LNCaP clone FGC (cell line): Measurements from ENCODE around the gene KCNC4.

Experiments
- DNase-seq: peaks from one replicate; pipeline ENCODE4 v3.0.0-alpha.2; 2011; ENCODE audit warnings: low read depth
- H3K4me3 ChIP-seq: 2 replicates; pipeline ENCODE4 v1.5.1; 2011; ENCODE audit warnings: mild to moderate bottlenecking, low read depth, low read length, control low read depth
- TF ChIP-seq, protein P1 (sequence below): IDR thresholded peaks from 2 replicates; pipeline ENCODE4 v1.5.1; 2012; ENCODE audit warnings: mild to moderate bottlenecking; ENCODE audit not compliant: control insufficient read depth, insufficient read depth; ENCODE audit errors: extremely low read depth

The KCNC4 gene

DNA sequence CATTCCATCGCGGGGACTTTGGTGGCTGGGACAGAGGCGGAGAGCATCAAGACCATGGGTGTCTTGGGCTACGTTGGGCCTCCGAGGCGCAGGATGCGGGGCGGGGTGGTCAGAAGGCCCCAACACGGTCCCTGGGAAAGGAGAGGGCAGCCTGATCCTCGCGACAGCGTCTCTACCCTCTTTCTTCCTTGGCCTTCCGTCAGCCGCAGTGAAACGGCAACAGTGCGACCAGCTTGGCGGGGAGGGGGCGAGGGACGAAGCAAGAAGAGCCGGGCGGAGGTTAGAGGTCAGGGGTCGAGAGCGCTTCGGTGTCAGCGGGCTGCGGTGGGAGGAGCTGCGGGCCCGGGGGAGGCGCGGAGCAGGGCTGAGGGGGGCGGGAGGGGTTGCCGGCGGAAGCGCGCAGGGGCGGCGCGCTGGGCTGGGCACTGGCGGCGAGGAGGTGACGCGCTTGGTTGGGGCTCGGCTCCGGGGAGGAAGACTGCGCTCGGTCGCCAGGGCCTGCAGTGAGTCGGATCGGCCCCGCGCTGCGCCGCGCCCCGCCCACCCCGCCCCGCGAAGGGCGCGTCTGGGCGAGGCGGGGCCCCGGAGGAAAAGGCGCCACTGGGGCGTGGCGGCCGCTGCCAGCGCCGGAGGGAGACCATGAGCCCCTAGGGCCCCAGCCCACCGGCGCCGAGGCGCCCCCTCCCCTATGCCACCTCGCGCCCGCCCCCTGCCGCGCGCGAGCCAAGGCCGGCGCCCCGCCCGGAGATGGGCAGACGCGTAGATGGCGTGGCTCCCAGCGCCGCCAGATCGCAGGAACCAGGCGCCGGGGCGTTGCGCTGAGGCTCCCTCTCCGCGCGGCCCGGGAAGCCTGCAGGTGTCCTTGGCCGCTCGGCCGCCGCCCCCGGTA is at the start of gene KCNC4:
TSS of gene KCNC4 (plus strand) at position 600 of the 889 bp plus-strand sequence. CDS start 1,186 bp downstream, outside the sequence.
- TF ChIP-seq, protein P1, sequence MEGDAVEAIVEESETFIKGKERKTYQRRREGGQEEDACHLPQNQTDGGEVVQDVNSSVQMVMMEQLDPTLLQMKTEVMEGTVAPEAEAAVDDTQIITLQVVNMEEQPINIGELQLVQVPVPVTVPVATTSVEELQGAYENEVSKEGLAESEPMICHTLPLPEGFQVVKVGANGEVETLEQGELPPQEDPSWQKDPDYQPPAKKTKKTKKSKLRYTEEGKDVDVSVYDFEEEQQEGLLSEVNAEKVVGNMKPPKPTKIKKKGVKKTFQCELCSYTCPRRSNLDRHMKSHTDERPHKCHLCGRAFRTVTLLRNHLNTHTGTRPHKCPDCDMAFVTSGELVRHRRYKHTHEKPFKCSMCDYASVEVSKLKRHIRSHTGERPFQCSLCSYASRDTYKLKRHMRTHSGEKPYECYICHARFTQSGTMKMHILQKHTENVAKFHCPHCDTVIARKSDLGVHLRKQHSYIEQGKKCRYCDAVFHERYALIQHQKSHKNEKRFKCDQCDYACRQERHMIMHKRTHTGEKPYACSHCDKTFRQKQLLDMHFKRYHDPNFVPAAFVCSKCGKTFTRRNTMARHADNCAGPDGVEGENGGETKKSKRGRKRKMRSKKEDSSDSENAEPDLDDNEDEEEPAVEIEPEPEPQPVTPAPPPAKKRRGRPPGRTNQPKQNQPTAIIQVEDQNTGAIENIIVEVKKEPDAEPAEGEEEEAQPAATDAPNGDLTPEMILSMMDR = no peak
- DNase-seq = no peak
- peak within 1 kb of the TSS; percentile 12; the same call in 1 of the 2 replicates for H3K4me3 ChIP-seq

DNA sequence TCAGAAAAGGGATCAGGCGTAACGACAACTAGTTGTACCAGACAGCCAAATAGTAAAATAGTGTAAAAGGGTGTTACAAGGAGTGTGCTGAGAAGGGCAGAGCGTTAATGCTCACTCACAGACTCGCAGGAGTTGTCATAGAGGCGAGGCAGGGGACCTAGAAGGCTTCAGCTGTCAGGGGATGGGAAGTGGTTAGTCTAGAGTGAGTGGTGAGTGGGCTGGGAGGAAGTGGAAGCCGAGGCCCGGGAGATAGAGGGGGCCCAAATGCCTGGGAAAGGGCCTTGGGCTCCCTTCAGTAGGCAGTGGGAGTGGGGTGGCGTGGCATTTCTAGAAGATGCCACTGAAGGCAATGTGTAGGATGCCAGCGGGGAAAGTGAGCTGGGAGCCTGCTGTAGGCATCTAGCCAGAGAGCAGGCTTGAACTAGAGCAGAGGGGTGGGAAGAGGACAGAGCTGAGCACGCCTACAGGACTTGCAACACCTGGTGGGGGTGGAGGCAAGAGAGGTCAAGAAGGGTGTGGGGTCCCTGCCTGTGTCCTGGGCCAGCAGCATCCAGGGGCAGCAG is 49.5 kb upstream of the KCNC4 start:
- TF ChIP-seq, protein P1 = no peak
- no peak overlapping the region for H3K4me3 ChIP-seq
- DNase-seq = no peak

DNA sequence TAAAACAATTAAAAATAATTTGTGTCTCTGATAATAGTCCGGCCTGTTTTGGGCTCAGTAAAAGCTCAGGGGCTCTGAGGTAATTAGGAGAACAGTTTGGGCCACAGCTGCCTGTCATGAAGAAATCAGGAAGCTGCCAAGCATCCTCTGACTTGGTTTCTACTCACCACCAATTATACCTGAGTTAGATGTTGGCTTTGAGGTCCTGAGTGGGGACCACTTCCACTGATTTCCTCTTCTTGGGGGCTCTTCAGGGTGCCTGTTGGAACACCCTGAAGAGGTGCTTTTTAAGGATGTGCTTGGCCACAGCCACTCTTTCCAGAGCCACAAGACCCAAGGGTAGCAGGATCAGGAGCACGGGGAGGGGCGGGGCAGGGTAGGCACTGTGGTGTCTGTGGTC is 48.9 kb upstream of the KCNC4 start:
- H3K4me3 ChIP-seq = no peak overlapping the region
- no peak for DNase-seq
- TF ChIP-seq, protein P1 = no peak

- no peak overlapping the region for H3K4me3 ChIP-seq
- no peak for DNase-seq
- TF ChIP-seq, protein P1 = no peak
Observed at GRCh38 chr1:110161849-110162248, 48.3 kb upstream of the KCNC4 start.

- H3K4me3 ChIP-seq = no peak overlapping the region
- DNase-seq = no peak
- TF ChIP-seq, protein P1 = no peak
Observed at GRCh38 chr1:110163591-110163990, 46.5 kb upstream of the KCNC4 start.

- TF ChIP-seq, protein P1 = no peak
- H3K4me3 ChIP-seq = no peak overlapping the region
- DNase-seq = no peak
Observed at GRCh38 chr1:110164725-110165350, 45.3 kb upstream of the KCNC4 start.
